GM18909 (cell line): ENCODE measurements around the gene SORT1.
"Not testable (repeated sequence)": the region's sequence is repeated elsewhere in the genome, so short reads cannot be mapped to it uniquely, and the experiment has no call there.

ENCODE experiments used
- ATAC-seq: cut with Tn5 transposase; IDR thresholded peaks from one replicate; pipeline ENCODE4 v1.9.1; 2021; ENCODE audit warnings: mild to moderate bottlenecking; ENCODE audit not compliant: unreplicated experiment, poor library complexity

The SORT1 gene

DNA sequence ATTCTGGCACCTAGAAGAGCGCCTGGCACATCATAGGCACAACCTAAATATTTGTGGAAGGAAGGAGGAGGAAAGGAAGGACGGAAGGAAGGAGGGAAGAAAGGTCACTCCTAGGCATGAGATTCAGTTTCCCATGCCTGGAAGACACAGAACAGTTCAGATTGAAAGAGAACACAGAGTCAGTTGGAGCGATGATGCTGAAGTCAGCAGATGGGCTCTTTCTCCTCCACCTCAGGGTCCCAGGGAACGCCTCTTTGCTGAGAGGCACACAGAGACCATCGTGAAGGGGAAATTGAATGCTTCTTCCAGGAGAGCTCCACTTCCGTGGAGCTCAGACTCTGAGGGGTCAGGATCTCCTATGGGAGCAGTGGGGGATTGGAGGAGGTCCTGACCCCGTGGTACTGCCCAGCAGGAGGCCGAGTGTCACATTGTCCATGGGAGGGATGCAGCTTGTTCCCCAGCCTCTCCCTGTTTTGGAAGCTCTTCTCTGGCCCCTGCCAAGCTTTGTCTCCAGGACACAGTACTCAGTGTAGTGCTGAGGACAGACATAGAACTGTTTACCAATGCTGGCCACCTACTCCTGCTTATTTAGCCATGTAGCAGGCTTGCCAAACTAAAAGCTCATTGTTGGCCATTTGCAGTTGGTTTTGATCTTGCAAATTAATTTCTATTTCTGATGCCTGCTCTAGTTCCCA is 93.3 kb downstream of the SORT1 start:
- ATAC-seq: no peak

DNA sequence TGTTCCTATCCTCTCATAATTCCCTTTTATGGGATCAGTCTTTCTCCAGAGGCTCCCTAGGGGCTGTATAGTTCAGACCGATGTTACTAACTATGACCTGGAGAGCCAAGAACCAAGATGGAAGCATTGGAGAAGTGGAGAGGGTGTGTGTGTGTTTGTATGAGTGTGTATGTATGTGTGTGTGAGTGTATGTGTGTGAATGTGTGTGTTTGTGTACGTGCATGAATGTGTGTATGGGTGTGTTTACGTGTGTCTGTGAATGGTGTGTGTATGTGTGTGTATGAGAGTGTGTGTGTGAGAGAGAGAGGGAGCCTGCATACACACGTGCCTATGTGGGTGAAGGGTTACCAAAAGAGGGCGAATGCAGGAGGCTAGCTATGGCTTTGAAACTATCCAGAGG is 95.8 kb downstream of the SORT1 start:
- no peak for ATAC-seq

DNA sequence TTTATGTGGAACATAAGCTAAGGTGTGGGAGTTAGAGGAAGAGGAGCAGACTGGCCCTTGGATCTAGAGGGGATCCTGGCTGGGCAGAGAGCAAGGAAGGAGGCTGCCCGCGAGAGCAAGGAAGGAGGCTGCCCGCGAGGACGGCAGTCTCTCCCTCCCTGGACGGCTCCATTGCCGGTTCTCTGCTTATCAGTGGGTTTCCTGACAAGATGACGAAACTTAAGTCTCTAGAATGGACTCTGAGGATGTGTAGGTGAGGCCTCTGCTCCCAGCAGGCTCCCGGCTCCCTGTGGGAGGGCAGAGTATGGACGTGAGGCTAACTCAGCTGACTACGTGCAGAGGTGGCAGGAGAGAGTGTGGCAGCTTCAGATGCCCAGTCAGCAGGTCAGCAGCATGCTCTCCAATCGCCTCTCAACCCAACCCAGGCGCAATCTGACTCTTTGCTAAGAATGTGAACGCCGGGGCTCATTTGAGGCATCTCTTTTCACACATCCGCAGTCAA is 97.0 kb downstream of the SORT1 start:
- ATAC-seq: no peak

DNA sequence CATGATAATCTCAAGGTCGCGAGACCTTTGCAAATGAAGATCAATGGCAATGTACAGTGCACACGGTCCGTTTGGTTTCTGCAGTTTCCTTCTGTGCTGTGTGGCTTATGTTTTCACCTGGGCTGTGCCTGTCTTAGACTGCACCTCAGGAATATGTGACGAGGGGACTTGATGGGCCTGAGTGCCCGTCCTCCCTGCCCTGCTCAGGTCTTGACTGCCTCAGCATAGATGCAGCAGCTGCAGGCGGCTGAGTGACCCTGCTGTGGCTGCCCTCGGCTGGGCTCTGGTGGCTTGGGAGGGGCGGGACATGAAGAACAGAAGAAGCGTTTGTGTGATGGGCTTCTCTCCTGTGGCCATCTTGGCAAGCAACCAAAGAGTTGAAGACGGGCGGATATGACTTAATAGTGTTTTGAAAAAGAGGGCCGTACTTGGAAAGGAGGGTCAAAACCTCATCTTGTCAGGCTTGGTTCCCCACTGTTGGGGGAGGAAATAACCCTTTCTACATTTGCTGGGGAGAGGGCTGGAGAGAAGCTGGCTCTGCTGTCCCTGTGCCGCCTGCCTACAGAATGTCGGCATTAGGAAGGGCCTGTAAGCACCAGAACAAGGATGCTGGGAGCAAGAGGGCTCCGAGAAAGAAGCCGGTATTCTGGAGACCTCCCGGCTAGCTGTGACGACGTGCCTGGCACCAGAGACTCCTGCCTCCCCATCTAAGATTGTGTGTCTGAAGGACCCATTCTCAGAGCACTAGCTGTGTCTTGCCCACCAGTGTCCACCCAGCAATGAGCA is 98.0 kb downstream of the SORT1 start:
- no peak for ATAC-seq

DNA sequence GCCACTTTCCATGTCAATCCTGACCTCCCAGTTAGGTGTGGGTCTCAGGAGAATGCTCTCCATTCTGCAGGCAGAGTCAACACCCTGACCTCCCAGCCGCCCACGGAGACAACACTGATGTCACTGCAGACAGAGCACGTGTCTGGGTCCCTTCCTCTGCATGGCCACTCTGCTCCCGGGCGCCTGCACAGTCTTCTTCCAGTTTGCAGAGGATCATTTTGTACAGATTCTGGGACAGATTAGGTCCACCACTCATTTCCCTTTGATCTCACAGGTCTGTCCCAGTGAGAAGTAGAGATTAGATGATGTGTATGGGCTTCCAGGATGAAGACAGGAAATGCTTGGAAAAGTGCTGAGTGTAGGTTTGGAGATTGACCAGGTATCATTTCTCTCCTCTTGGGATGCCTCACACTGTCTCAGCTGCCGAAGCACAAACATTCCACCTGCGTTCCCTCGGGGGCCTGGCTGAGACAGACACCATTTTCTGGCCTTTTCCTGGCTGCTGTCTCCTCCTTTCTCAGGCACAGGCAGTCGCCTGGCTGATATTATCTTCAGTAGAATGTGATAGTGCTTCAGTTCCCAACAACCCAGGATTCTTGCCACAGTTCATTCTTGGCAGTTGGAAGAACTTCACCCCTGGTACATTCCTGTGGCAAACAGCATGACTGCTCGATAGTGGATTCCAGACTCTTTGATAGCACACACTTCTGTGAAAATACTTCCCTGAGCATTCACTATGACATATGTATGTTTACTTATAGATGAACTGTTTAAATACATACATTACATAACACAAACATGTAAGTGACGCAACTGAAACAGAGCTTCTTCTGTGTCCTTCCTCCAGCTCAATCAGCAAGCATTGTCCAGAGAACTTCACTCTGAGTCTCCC is 98.8 kb downstream of the SORT1 start:
- no peak for ATAC-seq

DNA sequence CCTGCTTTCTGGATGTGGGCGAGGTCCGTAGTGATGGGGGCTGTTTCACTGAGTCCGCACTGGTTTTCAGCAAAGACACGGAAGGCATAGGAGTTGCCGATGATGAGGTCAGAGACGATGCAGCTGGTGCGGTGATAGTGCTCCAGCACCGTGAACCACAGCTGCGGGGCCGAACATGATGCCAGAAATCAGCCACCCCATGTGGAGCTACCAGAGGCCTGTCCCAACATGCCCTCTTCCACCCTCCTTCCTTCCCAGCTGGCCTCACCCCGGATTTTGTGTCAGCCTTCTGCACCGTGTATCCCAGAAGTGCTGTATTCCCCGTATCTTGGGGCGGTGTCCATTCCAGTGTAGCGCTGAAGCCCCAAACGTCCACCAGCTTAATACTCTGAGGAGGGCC is 100.9 kb downstream of the SORT1 start:
- ATAC-seq: no peak

DNA sequence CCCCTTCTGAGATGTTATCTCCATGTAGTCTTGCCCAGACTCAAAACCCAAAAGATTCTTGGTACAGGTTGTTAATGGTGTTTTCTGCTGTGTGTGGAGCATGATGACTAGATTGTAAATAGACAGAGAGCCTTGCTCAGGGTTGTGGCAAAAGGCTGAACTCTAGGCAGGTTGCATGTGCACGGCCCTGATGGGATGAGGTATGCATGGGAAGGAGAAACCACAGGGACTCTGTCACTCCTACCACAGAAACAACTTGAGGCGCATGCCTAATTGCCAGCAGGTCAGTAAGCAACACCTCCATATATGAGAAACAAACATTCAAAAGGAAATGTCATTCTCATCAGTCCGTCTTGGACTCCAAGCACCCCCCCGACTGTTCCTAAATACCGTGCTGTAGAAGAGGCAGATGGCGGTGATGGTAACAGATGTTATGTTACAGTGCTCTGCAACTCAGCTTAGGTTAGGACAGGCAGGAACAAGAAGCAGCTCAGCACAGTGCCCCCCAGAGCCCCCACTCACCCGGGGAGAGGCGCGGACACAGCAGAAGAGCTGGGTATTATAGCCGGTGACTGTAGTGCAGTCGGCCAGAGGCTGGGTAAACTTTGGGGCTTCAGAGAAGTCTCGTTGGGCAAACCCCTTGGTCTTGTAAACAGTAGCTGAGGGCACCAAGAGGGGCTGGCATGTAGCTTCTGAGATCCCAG is 101.9 kb downstream of the SORT1 start:
- no peak for ATAC-seq

DNA sequence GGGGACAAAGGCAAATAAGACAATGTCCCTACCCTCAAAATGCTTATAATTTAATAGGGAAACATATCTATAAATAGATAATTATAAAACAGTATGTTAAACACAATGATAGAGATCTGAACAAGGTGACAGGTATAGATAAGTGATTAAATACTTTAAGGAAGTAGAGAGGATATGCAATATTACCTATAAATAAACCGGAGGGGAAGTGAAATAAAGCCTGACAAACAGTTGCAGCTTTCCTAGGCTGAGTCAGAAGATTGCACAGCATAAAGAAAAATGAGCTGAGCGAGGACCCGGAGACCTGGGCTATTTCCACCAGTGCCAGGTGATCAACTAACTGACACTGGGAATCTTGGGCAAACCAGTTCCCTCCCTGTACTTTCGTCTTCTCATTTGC is 103.2 kb downstream of the SORT1 start:
- no peak for ATAC-seq

DNA sequence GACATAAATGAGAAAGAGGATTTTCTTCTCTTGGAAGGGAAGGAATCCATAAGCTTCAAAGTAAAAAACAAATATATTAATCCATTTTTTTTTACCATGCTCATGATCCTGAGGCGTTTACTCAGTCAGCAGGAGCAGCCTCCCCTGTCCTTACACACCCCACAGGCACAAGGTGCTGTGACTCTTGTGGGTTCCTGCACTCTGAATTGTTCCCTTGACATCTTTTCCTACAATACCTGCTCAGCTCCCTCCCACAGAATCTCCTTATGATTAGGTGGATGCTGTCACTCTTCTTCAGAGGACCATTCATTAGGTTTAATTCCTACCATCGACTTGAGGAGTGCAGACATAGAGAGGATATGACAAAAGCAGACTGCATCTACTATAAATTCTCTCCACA is 104.7 kb downstream of the SORT1 start:
- no peak for ATAC-seq

DNA sequence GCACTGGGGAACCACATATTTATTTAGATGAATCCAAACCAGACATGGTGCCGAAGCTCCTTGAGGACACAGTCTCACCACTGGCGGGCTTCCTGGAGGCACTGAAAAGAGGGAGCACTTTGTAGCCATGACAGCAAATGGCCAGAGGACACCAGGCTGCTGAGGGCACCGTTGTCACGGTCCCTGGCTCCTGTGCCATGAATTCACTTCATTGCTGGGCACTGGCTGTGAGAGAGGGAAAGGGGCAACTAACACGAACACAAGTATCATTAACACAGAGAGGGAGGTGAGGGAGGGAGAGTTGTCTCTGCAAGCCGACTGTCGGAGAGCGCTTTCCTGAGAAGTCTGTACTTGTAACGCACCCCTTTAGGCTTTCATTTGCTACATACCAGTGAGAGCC is 105.4 kb downstream of the SORT1 start:
- ATAC-seq: no peak

DNA sequence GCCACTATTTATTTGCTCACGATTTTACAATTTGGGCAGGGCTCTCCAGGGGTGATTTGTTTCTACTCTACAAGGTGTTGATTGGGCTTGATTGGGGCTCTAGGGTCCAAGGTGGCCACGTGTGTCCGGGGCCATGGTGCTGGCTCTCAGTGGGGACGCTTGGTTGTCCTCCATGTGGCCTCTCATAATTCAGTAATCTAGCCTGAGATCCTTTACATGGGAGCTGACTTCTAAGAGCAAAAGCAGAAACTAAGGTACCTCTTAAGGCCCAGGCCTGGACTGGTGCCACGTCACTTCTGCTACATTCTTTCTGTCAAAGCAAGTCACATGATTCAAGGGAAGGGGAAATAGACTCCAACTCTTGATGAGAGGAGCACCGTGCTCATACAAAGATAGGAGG is 106.7 kb downstream of the SORT1 start:
- no peak for ATAC-seq

DNA sequence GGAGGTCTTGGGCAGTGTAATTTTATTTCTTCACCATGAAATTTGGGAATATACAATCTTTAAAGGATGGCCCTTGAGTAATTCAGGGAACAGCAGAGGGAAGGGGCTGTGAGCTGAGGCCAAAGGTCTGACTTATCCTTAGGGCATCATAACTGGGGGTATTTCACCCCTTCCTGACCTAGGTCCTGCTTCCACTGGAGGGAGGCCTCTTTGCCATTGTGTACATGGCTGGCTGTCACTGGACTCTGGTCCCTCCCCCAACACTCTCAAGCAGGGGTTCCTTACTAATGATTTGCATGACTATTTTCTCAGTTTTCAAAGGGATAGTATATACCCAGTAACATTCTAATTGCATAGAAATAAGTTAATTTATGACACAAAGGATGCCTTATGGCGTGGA is 107.6 kb downstream of the SORT1 start:
- ATAC-seq: no peak

DNA sequence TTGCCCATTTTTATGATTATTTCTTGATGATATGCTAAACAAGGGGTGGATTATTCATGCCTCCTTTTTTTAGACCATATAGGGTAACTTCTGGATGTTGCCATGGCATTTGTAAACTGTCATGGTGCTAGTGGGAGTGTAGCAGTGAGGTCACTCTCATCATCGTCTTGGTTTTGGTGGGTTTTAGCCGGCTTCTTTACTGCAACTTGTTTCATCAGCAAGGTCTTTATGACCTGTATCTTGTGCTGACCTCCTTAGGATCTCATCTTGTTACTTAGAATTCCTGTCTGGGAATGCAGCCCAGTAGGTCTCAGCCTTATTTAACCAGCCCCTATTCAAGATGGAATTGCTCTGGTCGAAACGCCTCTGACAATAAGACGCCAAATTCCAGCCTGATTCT is 111.0 kb downstream of the SORT1 start:
- ATAC-seq: not testable (repeated sequence)

DNA sequence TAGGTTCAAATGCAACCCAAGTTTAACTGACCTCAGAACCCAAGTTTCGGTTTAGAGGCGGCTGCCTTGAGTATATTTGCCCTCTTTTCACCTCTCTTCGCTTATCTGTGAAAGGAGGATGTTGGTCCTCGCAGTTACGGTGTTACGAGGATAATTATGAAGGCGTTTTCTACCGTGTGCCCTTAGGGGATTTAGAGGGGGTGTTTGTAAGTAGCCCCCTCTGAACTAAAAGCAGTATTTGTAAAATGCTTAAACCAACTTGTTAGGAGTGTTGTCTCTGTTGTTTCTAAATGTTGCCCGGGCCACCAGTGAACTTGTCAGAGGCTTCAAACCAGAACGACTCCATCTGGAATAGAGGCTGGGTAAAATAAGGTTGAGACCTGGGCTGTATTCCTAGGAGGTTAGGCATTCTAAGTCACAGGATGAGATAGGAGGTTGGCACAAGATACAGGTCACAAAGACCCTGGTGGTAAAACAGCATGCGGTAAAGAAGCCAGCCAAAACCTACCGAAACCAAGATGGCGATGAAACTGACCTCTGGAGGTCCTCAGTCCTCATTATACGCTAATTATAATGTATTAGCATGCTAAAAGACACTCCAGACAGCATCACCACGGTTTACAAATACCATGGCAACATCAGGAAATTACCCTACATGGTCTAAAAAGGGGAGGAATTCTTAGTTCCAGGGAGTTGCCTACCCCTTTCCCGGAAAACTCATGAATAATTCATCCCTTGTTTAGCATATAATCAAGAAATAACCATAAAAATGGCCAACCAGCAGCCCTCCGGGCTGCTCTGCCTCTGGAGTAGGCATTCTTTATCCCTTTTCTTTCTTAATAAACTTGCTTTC is 113.7 kb downstream of the SORT1 start:
- ATAC-seq: no peak

DNA sequence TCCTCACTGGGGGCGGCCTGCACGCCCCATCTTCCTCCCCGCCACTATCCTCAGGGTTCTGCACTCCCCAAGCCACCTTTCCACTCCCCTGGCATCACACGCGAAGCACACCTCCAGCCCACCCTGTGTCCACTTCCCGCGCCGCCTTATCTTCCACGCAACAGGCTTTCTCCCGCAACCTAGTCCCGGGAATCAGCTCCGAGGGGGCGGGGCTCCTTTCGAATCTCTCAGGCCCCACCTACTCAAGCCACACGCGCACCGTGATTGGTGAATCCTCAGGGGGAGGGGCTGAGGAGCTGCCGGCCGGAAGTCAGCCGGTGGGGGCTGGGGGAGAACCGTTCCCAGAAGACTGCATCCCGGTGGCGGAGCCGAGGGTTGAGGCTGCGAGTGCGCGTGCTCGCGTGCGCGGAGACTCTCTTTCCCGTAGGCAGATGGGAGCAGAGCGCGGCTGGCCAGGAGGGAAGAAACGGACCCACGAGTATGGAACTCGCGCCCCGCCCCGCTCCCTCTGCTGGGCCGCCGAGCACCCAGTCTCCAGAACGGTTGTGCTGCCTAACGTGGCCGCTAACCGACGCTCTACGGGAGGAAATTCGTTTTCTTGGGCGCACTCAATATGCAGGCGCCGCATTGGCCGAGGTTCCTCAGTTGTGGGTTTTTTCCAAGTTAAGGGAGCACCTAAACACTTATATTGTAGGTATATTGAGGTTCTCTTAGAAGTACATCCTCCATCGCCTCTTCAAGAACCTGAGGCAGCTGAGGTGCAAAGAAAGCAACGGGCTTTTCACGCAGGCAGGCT is 114.6 kb downstream of the SORT1 start, which contains the start of gene PSRC1:
Gene PSRC1 (minus strand): TSS at position 194 of the 796 bp plus-strand sequence.
- ATAC-seq: peak; percentile 98

DNA sequence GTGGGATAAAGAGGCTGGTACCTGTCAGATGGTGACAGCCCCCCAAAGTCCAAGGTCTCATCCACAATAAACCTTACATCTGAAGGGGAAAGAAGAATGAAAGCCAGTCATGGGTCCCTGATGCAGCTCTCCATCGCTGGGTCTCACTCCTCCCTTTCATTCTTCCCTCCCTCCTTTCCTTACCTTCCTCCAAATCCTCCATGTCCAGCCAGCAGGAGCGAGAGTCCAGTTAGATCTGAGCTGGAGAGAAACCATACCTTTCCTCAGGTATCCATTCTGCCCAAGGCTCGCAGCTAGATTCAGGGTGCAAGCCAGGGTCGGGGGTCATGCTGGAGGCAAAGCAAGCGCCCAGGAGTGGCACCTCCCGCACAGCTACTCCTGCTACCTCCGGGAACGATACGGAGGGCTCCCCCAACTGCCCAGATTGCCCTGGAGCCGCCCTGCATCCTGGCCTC is 115.2 kb downstream of the SORT1 start:
- ATAC-seq: no peak

DNA sequence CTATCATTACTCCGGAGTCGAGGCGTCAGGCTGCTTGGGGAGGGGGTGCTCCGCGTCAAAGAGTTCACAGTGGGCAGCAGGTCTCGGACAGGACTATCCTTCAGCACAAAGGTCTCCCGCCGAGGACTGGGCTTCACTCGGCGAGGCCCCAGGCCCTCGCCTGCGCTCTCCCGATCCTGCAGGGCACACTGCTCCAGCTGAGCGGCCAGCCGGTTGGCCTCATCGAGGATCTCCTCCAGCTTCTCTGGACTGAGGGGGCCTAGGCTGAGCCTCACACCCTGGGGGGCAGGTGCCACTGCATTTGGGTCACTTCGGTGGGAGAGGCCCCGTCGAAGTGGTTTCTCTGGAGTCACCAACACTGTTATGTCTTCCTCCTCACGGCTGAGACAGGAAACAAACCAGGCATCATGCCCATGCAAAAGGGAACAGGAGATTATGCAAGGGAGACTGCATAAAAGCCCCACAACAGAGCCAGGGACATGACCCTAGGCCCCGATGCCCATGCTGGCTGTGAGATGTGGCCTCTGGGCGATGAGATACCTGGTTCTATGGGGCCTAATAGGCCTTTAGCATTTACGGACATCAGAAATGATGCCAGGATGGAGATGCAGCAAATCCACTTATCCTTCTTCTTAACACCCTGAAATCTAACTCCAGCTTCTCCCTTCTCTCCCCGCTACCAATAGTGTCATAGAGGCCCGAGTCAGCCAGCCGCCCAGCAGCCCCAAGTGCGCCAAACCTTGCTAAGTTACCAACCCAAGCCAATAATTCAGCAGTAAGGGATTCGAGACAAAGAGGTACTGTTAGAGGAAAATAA is 115.8 kb downstream of the SORT1 start:
- no peak for ATAC-seq

DNA sequence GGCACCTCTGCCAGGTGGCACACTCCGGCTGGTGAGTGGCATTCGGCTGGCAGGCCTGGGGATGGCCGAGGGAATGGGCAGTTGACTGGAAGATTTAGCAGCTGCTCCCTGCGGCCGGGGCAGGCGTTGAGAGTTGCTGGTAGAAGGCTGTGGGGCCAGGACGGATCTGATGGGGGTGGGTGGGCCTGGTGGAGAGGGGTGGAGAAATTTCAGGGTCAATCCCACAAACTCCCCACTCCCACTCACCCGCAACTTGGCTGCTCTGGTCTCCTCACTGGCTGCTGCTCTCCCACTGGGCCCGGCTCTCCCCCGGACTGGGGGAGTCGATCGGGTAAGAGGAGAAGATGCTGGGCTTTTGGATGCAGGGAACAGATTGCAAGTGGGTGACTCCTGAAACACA is 116.9 kb downstream of the SORT1 start:
- no peak for ATAC-seq
